CD4-positive, alpha-beta T cell treated with Interleukin-15 for 1 hour (primary cell): ENCODE data around the gene LYSET.
"Not testable (repeated sequence)": the region's sequence is repeated elsewhere in the genome, so short reads cannot be mapped to it uniquely, and the experiment has no call there.

Experiments used
- DNase-seq: peaks from one replicate; pipeline ENCODE4 v3.0.0-alpha.2; 2020

Gene LYSET

DNA sequence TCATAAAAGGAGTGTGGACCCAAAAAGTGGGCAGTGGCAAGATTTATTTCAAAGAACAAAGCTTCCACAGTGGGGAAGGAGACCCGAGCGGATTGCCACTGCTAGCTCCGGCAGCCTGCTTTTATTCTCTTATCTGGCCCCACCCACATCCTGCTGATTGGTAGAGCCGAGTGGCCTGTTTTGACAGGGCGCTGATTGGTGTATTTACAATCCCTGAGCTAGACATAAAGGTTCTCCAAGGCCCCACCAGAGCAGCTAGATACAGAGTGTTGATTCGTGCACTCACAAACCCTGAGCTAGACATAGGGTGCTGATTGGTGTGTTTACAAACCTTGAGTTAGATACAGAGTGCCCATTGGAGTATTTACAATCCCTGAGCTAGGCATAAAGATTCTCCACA is 15.5 kb upstream of the LYSET start:
- not testable (repeated sequence) for DNase-seq

DNA sequence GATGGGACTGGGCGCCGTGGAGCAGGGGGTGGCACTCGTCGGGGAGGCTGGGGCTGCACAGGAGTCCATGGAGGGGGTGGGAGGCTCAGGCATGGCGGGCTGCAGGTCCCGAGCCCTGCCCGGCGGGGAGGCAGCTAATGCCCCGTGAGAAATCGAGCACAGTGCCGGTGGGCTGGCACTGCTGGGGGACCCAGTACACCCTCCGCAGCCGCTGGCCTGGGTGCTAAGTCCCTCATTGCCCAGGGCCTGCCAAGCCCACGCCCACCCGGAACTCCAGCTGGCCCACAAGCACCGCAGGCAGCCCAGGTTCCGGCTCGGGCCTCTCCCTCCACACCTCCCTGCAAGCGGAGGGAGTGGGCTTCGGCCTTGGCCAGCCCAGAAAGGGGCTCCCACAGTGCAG is 15.0 kb upstream of the LYSET start:
- DNase-seq = not testable (repeated sequence)

DNA sequence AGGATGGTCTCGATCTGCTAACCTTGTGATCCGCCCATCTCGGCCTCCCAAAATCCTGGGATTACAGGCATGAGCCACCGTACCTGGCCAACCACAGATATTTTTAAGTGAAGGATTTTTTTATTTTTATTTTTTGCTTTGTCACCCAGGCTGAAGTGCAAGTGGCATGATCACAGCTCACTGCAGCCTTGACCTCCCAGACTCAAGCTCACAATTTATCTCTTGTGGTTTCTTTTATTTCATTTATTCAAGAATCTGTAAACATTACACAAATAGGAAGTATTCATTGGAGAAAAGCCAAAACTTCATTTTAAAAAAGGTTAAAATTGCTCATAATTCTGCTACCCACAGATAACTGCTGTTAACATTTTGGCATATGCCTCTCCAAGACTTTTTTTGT is 13.7 kb upstream of the LYSET start:
- no peak for DNase-seq

DNA sequence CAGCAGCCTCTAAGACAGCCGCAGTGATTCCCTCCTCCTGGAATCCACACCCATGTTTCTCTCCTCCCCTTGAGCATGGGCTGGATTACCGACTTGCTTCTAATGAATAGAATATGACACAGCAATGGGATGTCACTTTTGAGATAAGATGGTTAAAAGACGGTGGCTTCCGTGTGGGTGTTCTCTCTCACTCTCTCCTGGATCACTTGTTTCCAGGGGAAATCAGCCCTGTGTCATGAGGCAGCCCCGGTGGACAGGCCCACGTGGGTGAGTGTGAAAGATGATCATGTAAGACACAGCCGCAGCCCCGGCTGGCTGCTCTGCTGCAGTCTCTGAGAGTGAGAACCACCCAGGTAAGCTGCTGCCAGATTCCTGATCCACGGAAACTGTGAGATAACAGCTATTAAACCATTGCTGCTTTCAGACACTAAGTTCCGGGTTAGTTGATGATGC is 11.1 kb upstream of the LYSET start:
- no peak for DNase-seq

DNA sequence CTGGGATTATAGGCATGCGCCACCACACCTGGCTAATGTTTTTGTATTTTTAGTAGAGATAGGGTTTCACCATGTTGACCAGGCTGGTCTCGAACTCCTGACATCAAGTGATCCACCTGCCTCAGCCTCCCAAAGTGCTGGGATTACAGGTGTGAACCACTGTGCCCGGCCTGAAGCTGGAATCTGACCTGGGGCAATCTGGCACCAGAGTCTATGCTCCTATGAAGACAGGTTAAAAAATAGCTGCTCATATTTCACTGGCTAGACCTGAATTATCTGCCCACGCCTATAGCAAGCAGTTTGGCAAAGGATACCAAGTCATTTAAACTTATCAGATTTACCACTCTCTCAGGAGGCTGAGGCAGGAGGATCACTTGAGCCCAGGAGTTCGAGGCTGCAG is 10.4 kb upstream of the LYSET start:
- DNase-seq = not testable (repeated sequence)

DNA sequence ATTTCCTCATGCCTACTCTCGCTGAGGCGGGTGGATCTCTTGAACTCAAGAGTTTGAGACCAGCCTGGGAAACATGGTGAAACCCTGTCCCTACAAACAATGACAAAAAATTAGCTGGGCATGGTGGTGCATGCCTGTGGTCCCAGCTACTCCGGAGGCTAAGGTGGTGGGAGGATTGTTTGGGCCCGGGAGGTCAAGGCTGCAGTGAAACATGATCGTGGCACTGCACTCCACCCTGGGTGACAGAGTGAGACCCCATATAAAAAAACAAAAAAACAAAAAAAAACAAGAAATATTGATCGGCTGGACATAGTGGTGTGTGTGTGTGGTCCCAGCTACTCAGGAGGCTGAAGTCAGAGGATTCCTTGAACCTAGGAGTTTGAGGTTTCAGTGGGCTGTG is 9.6 kb upstream of the LYSET start:
- DNase-seq = no peak

DNA sequence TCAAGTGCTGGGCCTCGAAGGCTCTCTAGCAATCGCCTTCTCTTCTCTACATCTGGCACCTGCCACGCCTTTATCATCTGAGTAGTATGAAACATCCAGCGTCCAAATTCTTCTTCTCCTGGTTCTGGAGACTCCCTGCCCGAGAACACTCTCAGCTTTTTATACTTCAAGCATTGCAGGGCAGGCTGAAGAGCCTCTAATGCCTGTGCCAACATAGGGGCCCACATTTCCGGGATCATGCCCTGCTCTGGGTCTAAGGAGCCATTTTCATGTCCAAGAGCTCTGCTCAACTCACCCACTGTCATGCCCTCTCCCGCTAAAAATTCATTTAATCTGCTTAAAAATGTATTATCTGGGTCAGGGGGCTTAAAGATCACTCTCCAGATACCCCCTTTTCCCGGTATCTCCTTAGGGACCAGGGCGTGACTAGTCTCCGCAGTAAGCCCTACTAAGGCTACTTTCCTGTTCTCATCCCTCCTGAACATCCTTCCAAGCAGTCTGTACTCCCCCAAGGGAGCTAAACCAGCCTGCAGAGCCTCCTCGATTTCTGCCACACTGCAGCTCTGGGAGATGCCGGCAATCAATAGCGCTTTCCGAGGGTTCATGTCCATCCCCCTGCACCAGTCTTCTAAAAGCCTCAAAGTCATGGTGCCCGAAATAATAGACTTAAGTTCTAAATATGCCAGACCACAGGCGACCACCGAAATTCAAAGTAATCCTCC is 1.4 kb upstream of the LYSET start:
- no peak for DNase-seq

DNA sequence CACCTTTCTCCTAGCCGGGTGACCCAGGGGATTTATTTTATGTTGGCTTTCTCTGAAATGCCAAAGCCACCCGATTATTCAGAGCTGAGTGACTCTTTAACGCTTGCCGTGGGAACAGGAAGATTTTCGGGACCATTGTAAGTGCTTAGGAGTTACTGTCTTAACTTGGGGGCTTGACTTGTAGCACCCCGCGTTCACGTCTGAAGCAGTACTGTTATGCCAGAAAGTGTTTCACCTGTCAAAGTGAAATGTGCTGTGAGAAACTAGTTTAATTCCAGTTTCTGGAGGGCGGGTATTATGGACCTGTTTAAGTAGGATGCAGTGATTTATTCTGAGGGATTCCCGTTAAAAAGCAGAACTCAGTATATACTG is 218 bp downstream of the LYSET start:
- no peak for DNase-seq

DNA sequence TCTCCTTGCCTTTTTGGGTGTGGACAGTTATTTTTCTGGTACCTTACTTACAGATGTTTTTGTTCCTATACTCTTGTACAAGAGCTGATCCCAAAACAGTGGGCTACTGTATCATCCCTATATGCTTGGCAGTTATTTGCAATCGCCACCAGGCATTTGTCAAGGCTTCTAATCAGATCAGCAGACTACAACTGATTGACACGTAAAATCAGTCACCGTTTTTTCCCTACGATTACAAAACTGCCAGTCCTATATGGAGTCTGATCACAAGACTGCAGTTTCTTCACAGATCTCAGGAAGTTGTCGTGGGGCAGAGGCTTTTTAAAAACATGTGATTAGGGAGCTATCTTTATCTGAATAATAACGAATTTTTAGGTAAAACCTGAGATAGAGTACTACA is 1.3 kb downstream of the LYSET start:
- DNase-seq = no peak

DNA sequence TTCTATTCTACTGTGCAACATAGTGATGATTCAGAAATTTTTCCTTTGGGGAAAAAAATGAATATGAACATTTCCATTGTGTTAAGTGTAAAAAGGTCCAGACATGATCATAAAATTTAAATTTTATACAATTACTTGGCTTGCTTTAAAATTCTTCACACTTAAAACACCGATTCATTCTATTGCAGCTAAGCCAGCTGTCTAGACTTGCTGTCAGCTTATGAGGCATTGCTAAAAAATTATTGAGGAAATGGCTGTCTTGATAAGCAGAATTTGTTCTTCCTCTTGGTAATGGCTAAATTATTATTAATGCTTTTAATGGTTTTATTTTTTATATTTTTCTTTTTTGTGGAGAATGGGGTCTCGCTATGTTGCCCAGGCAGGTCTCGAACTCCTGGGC is 1.8 kb downstream of the LYSET start:
- DNase-seq = no peak

DNA sequence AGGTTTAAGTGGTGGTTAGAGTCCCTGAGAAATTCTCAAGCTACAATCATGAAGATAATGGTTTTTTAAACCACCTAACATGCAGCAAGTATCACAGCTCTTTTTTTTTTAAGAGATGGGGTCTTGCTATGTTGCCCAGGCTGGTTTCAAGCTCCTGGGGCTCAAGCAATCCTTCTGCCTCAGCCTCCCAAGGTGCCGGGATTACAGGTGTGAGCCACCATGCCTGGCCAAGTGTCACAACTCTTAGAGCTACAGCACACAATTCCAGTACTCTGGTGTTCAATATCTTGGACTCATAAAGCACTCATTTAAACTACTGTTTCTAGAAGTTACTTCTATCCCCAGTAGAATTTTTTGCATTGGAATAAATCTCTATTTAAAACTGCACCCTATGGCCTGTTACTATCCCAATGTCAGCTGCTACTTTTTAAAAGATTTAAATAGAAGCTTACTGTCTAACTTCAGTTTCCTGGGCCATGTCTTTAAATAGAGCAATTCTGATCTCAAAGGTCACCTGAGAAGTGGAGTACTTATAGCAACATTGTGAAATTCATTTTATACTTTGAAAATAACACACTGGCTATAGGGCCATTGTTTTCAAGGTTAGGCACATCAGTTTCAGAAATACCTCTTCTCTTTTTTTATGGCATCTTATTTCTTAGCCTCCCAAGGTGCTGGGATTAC is 10.3 kb downstream of the LYSET start:
- DNase-seq = no peak

DNA sequence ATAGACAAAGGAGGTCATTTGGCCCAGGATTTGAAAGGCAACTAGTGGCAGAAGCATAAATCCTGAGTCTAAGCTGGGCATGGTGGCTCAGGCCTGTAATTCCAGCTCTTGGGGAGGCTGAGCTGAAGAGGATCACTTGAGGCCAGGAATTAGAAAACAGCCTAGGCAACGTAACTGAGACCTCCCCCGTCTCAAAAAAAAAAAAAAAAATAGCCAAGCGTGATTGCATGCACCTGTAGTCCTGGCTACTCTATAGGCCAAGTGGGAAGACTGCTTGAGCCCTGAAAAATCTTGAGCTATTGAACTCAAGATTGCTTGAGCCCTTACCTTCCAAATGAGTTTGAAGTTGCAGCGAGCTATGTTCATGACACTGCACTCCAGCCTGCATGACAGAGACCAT is 13.9 kb downstream of the LYSET start:
- no peak for DNase-seq

DNA sequence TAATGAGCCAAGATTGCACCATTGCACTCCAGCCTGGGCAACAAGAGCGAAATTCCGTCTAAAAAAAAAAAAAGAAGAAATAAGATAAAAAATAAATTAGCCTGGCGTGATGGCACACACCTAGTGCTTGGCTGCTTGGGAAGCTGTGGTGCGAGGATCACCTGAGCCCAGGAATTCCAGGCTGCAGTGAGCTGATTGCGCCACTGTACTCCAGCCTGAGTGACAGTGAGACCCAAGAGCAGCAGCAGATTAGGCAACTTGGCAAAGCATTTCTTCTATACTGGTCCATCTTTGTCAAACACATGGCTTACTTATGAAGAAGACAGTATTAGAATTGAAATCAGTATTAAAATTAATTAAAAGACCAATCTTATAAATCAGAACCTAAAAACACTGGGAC is 15.4 kb downstream of the LYSET start:
- DNase-seq = no peak

DNA sequence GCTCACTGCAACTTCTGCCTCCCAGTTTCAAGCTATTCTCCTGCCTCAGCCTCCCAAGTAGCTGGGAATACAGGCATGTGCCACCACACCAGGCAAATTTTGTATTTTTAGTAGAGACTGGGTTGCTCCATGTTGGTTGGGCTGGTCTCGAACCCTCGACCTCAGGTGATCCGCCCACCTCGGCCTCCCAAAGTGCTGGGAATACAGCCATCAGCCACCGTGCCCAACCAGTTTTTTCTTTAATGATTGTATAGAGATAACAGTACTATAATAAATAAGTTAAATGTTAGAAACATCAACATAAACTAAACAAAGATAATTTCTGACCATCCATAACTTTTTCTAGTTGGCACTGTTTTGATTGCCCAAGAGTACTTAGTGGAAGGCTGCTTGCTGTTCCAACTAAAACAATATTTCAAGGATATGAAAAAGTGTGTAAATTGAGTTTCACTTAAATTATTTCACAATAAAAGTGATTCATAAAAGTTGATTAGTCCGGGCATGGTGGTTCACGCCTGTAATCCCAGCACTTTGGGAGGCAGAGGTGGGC is 16.1 kb downstream of the LYSET start:
- no peak for DNase-seq

DNA sequence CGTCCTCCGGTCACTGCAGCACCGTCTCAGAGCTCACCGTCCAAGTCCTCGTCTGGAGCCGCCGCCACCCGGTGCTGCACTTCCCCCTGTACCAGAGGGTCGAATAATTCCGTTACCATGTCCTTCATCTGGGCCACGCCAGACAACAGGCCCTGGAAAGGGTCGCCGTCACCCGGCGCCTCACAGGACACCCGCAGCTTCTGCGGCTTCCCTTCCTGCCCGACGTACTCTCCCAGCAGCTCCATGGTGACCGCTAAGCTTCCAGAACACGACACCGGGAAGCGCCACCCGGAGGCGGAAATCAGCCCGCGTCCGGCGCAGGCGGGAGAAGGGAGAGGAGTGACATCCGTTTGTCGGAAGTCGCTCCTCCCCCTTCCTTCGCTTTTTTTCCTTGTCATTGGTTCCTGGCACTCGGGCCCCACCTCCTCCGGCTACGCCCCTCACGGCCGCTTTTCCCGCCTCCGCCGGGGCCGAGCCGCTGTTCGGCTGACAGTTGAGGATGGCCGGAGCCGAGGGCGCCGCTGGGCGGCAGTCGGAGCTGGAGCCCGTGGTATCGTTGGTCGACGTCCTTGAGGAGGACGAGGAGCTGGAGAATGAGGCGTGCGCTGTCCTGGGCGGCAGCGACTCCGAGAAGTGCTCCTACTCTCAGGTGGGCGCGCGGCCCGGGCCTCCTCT is 21.8 kb downstream of the LYSET start, which contains the start of the genes GON7 and UBR7:
GON7 (minus strand) TSS at position 273 of the 675 bp plus-strand sequence; CDS start at position 245, 28 bp downstream.
UBR7 (plus strand) TSS at position 464 of the 675 bp plus-strand sequence; CDS start at position 500, 36 bp downstream.
- peak; percentile 87 for DNase-seq

DNA sequence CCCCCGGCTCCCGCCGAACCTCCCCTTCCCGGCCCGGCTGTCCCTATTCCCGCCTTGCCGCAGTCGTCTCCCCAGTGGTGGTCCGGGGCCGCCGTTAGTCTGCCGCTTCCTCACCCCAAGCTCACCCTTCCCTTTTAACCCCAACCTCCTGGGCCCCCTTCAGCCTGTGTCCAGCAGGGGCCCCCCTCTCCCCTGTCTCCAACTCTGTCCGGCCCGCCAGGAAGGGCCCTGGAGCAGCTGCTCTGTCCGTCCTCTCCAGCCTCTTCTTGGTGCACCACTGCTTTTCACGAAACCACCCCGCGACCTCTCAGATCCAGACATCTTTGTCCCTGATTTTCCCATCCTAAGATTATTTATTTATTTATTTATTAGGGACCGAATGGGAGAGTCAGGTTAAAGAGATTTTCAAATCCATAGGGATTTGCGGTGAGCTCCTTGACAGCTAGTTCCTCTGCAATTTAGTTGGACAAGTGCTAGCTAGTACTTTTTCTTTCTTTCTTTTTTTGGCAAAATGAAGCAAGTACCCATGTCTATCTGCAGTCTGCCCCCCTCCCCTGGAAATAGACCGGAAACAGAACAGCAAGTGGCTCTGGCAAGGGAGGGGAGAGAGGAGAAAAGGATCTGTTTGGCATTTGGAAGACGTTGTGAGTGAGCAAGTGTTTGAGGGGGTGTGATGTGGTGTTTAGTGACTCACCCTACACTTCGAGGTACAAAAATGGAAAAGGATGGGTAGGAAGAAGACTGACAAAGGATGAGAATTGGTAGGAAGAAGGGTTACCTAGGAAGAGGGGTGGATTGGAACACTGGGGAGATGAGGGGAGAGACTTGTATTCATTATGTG is 22.6 kb downstream of the LYSET start:
- DNase-seq = no peak

DNA sequence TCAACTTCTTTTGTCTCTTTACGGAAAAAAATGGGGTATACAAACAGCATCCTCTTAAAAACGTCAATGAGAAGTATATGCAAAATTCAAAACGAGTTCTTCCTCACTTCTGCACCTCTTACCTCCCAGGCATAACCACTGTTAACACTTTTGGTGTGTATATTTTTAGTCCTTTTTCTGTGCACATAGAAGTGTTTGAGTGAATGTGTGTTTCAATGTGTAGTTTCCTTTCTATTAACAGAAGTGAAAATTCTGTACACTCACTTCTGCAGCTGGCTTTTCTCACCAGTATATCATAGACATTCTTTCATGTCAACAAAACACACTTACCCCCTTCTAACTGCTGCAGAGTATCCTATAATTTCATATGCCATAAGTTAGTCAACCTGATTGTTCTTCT is 27.3 kb downstream of the LYSET start:
- no peak for DNase-seq

DNA sequence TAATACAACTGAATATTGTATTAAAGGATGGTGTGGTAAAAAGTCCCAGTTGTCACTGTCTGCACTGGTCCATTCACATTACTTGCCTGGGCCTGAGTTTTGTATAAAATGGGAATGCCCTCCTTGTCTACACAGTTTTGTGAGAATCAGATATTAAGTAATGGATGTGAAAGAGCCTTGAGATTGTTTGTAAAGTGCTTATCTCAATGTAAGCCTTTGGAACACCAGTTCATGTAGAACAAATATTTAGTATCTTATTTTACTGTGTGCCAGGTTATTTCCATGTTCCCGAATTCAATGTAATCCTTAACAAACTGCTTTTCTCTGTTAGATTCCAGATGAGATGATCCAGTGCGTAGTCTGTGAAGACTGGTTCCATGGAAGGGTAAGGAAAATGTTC is 29.5 kb downstream of the LYSET start:
- DNase-seq = no peak

DNA sequence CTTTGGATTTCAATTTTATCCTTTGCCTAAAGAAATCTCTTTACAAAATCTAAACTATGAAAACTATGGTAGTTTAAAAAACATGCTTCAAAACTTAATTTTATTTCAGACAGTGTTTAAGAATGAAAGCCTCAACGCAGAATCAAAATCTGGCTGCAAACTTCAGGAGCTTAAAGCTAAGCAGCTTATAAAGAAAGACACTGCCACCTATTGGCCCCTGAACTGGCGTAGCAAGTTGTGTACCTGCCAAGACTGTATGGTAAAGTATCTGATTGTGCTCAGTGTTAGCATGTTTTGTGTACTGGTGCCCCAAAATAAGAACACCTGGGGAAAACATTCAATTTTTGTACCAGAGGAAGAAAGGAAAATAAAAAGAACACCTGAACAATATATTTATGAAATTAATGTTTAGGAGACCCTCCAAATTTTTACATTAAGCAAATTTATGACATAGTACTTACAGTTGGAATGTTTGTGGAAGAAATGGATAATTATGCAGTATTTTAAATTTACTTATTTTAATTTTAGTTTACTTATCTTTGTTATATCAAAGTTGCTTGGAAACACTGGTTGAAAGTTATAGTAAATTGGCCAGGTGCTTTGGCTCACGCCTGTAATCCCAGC is 34.1 kb downstream of the LYSET start:
- DNase-seq = peak; percentile 57

DNA sequence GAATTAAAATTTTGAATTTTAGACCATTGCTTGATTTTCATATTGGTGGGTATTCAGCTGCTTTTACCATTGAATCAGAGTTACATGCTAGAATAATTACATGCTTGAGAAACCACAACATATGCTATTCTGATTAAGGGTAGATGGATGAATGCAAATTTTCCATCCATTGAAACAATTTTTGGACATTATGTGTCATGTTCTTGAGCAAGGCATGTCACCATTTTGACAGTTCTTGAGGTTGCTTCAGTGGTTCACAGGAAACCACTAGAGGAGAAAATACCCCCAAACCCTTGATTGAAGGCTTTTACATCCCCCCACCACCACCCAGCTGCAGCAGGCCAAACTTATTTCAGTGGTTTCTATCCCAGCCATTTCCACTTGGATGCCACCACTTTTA is 35.4 kb downstream of the LYSET start:
- DNase-seq = no peak

DNA sequence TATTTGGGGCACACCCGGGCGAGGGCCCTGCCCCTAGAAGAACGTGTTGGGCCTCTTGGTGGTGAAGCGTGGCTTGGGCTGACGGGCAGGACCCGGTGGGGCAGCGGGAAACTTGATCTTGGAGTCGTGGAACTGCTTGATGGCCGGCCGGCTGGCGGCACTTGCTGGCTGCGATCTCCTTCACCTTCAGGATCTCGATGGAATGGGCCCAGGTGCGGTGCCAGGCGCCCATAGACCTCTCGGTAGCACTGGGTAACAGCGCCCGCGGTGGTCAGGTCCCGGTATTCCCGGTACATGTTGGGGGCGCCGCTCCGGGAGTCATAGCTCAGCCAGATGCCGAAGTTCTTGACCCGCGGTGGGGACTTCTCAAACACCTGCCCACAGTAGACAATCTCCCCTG is 38.4 kb downstream of the LYSET start:
- no peak for DNase-seq

DNA sequence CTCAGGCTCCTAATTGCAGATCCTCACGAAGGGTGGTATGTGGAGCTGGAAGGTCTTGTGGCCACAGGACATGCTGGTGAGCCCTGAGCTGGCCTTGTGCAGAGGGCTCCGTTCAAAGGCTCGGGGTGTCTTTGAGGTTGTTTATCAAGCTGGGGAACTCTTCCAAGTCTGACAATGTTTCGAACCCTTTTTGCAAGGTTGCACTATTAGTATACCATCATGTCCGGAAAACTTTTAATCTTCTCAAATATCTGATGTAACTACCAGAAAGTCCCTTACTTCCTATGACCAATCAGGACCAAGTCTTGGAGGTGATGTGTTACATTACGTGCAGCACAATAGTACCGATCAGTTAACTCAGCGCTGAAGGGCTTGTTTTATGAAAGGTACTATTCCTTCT is 43.4 kb downstream of the LYSET start:
- DNase-seq = no peak
